Astrocyte of the cerebellum (primary cell): ENCODE measurements around the gene PRR19.

Experiments used
- DNase-seq: peaks from one replicate; pipeline ENCODE4 v3.0.0-alpha.2; 2011; ENCODE audit warnings: low read depth
- H3K4me3 ChIP-seq: 2 replicates; pipeline ENCODE4 v1.5.1; 2011; ENCODE audit warnings: mild to moderate bottlenecking, low read depth, low read length, moderate library complexity
- CTCF ChIP-seq: IDR thresholded peaks from 2 replicates; pipeline ENCODE4 v1.5.1; 2012; ENCODE audit warnings: low read length, low read depth, moderate library complexity, mild to moderate bottlenecking; ENCODE audit errors: missing control alignments
- in situ Hi-C: cut with HindIII; loops from 2 replicates; pipeline ENCODE4 v1.10.0; 2017; ENCODE audit warnings: low sequenced_read_pairs

Gene PRR19

GRCh38 chr19:42288387-42288786 lies 13.5 kb upstream of the PRR19 start:
- H3K4me3 ChIP-seq, result no peak overlapping the region
- no peak for DNase-seq
- in situ Hi-C loops, result no loop called here
- no peak for TF ChIP-seq CTCF

GRCh38 chr19:42288881-42289555 lies 12.9 kb upstream of the PRR19 start:
- in situ Hi-C loops, result no loop called here
- DNase-seq, result no peak
- TF ChIP-seq CTCF, result no peak

GRCh38 chr19:42289556-42290041 lies 12.3 kb upstream of the PRR19 start:
- no peak for DNase-seq
- no peak overlapping the region for H3K4me3 ChIP-seq
- in situ Hi-C loops, result no loop called here
- TF ChIP-seq CTCF, result no peak

More at GRCh38 chr19:42288881-42289555, 12.9 kb upstream of the PRR19 start:
- no peak overlapping the region for H3K4me3 ChIP-seq

GRCh38 chr19:42290136-42290522 lies 11.8 kb upstream of the PRR19 start:
- H3K4me3 ChIP-seq, result no peak overlapping the region
- TF ChIP-seq CTCF, result no peak
- no peak for DNase-seq
- in situ Hi-C loops, result no loop called here

DNA sequence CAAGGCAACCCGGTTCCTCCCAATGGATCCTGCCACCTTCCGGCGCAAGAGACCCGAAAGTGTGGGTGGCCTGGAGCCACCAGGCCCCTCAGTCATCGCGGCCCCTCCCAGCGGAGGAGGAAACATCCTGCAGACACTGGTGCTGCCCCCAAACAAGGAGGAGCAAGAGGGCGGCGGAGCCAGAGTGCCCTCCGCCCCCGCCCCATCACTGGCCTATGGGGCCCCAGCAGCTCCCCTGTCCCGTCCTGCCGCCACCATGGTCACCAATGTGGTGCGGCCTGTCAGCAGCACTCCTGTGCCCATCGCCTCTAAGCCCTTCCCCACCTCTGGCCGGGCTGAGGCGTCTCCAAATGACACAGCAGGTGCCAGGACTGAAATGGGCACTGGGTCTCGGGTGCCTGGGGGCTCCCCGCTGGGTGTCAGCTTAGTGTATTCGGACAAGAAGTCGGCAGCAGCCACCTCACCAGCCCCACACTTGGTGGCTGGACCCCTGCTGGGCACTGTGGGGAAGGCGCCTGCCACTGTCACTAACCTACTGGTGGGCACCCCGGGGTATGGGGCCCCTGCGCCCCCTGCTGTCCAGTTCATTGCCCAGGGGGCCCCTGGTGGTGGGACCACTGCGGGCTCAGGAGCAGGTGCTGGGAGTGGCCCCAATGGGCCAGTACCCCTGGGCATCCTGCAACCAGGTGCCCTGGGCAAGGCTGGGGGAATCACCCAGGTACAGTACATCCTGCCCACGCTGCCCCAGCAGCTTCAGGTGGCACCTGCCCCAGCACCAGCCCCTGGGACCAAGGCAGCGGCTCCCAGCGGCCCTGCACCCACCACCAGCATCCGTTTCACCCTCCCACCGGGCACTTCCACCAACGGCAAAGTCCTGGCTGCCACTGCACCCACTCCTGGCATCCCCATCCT lies 11.2 kb upstream of the PRR19 start:
- in situ Hi-C loops, result no loop called here
- peak; percentile 17 for TF ChIP-seq CTCF
- no peak for DNase-seq
- H3K4me3 ChIP-seq, result no peak overlapping the region

DNA sequence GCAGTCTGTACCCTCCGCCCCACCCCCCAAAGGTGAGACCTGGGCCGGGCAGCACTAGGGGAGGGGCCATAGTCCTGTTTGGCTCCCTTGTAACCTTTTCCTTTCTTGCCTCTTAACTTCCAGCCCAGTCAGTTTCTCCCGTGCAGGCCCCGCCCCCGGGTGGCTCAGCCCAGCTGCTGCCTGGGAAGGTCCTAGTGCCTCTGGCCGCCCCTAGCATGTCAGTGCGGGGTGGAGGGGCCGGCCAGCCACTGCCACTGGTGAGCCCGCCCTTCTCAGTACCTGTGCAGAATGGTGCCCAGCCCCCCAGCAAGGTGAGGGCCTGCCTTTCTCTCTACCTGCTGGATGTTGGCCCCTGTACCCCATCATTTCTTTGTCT lies 10.5 kb upstream of the PRR19 start:
- no peak overlapping the region for H3K4me3 ChIP-seq
- in situ Hi-C loops, result no loop called here
- no peak for TF ChIP-seq CTCF
- no peak for DNase-seq
